K562 (cell line): ENCODE results near the gene SPEM2. TPM values are rescaled to one million over a fixed set of nuclear protein-coding genes. Genes with fewer than 3 reads are reported as not detected.
A peak's percentile ranks its signal among the peaks of the same experiment; 100 is the strongest.

Experiments used
- ATAC-seq: fragments of 200-7000 bp; cut with Tn5 transposase; 3 replicates; pipeline ENCODE4 v1.9.1; 2020; ENCODE audit warnings: moderate library complexity
- BruUV-seq: library from RNA; stranded (reverse); fragments of 400-500 nt; replicated peaks from 2 replicates; lab custom pipeline; 2021; lab: Mats Ljungman, UMichigan
- CTCF ChIA-PET: fragments of 300-600 bp; formaldehyde crosslinking; extraction: SDS; loops from one replicate; lab custom pipeline; 2021; ENCODE audit warnings: low intra/inter-chr PET ratio; lab: Yijun Ruan, JAX
- POLR2A ChIA-PET: fragments of 300-600, 350-650 bp; sonication (Branson Sonifier 250); formaldehyde crosslinking; extraction: SDS; loops from one replicate; lab custom pipeline; 2021; ENCODE audit warnings: antibody characterized with exemption, inconsistent platforms; lab: Yijun Ruan, JAX
- DNase-seq, 4 experiments: peaks; one replicate each; pipeline versions ENCODE4 v3.0.0 to v3.0.0-alpha.2; 2011 to 2018; ENCODE audit warnings: low spot score in 3 of 4, mixed read lengths in 3 of 4; ENCODE audit errors: extremely low read depth in 1 of 4
- FAIRE-seq: peaks from 2 replicates; lab custom pipeline; 2011; peaks lifted over from hg19 to GRCh38; lab: Jason Lieb, UNC
- H2AFZ ChIP-seq: 2 replicates; pipeline ENCODE4 v1.6.0; 2011; ENCODE audit warnings: low read depth, low read length, control low read depth, inconsistent platforms
- H3K27ac ChIP-seq: fragments of 200-600 bp; 3 replicates; pipeline ENCODE4 v1.8.0; 2011; ENCODE audit warnings: low read depth, mild to moderate bottlenecking, control low read depth, inconsistent platforms, low read length, moderate library complexity, mixed read lengths; ENCODE audit errors: extremely low read depth
- H3K27me3 ChIP-seq, 2 experiments: fragments of 300-600 bp in 1 of 2; 2 replicates in 1 of 2; 3 replicates in 1 of 2; pipeline versions ENCODE4 v1.6.0 to v1.8.0; 2011; ENCODE audit warnings: inconsistent platforms in 2 of 2, low read length in 2 of 2, mild to moderate bottlenecking in 1 of 2, mixed read lengths in 1 of 2, moderate library complexity in 1 of 2; ENCODE audit not compliant: control insufficient read depth in 2 of 2, insufficient read depth in 2 of 2
- H3K36me3 ChIP-seq: fragments of 300-600 bp; 3 replicates; pipeline ENCODE4 v1.8.0; 2011; ENCODE audit warnings: mild to moderate bottlenecking, low read length, inconsistent platforms; ENCODE audit not compliant: control insufficient read depth, insufficient read depth
- H3K4me1 ChIP-seq, 2 experiments: fragments of 200-600 bp in 1 of 2; replicated peaks in 1 of 2; 2 replicates in 1 of 2; 3 replicates in 1 of 2; pipeline versions ENCODE4 v1.5.1 to v1.8.0; 2011; ENCODE audit warnings: inconsistent platforms in 2 of 2, low read length in 2 of 2, mild to moderate bottlenecking in 1 of 2, mixed read lengths in 1 of 2, moderate library complexity in 1 of 2; ENCODE audit not compliant: control insufficient read depth in 2 of 2, insufficient read depth in 2 of 2
- H3K4me2 ChIP-seq: 2 replicates; pipeline ENCODE4 v1.6.1; 2011; ENCODE audit warnings: low read length, control low read depth, inconsistent platforms, mixed read lengths; ENCODE audit not compliant: insufficient read depth
- H3K4me3 ChIP-seq: fragments of 200-600 bp; sonication (generic), shearing (Covaris generic); 2 replicates; pipeline ENCODE4 v1.5.1; 2016; ENCODE audit warnings: control low read depth, inconsistent platforms
- H3K79me2 ChIP-seq: fragments of 200-600 bp; 3 replicates; pipeline ENCODE4 v1.8.0; 2011; ENCODE audit warnings: low read length, inconsistent platforms; ENCODE audit not compliant: control insufficient read depth, insufficient read depth
- H3K9ac ChIP-seq, 2 experiments: 2 replicates each; pipeline versions ENCODE4 v1.6.0 to v1.6.1; 2011; ENCODE audit warnings: low read depth in 2 of 2, low read length in 2 of 2, control low read depth in 1 of 2, inconsistent platforms in 1 of 2, mild to moderate bottlenecking in 1 of 2, mixed read lengths in 1 of 2; ENCODE audit not compliant: insufficient read depth in 1 of 2
- H3K9me1 ChIP-seq: one replicate; pipeline ENCODE4 v1.6.0; 2011; ENCODE audit warnings: inconsistent platforms, mild to moderate bottlenecking, low read length, moderate library complexity; ENCODE audit not compliant: control insufficient read depth, insufficient read depth
- H3K9me3 ChIP-seq: replicated peaks from 2 replicates; pipeline ENCODE4 v1.5.1; 2011; ENCODE audit warnings: low read depth, low read length, inconsistent platforms; ENCODE audit not compliant: control insufficient read depth, insufficient read depth
- H4K20me1 ChIP-seq: replicated peaks from 2 replicates; pipeline ENCODE4 v1.6.1; 2011; ENCODE audit warnings: low read length, inconsistent platforms, mixed read lengths; ENCODE audit not compliant: control insufficient read depth, insufficient read depth
- FOS ChIP-seq: IDR thresholded peaks from 3 replicates; pipeline ENCODE4 v1.6.1; 2011; ENCODE audit not compliant: insufficient read length; ENCODE audit errors: extremely low read depth
- IFI16 ChIP-seq: fragments of 250-450 bp; sonication (Bioruptor Pico); IDR thresholded peaks from 2 replicates; pipeline ENCODE4 v2.1.2; 2022; ENCODE audit warnings: mild to moderate bottlenecking, inconsistent platforms
- L3MBTL2 ChIP-seq: fragments of 450-650 bp; IDR thresholded peaks from 2 replicates; pipeline ENCODE4 v1.6.1; 2016; ENCODE audit warnings: mild to moderate bottlenecking, moderate library complexity
- NCOR1 ChIP-seq: fragments of 450-650 bp; IDR thresholded peaks from 2 replicates; pipeline ENCODE4 v1.6.1; 2016; ENCODE audit warnings: mild to moderate bottlenecking, moderate library complexity
- NFIC ChIP-seq: fragments of 450-650 bp; IDR thresholded peaks from 2 replicates; pipeline ENCODE4 v1.6.1; 2017; ENCODE audit warnings: mild to moderate bottlenecking, inconsistent platforms
- PHB ChIP-seq: fragments of 250-450 bp; sonication (Bioruptor Pico); IDR thresholded peaks from 2 replicates; pipeline ENCODE4 v1.5.0; 2021
- PURB ChIP-seq: sonication (generic); formaldehyde crosslinking; IDR thresholded peaks from 2 replicates; pipeline ENCODE4 v1.9.0; 2021; ENCODE audit warnings: low read depth, mild to moderate bottlenecking, missing genetic modification reagents
- RB1 ChIP-seq: fragments of 450-650 bp; IDR thresholded peaks from 2 replicates; pipeline ENCODE4 v1.6.1; 2017; ENCODE audit warnings: low read depth, mild to moderate bottlenecking
- SPI1 ChIP-seq: IDR thresholded peaks from 2 replicates; pipeline ENCODE4 v1.6.1; 2011; ENCODE audit warnings: low read depth, low read length, control low read depth, borderline replicate concordance
- SUPT5H ChIP-seq: fragments of 450-650 bp; IDR thresholded peaks from 2 replicates; pipeline ENCODE4 v1.6.1; 2016
- TAF1 ChIP-seq: IDR thresholded peaks from 2 replicates; pipeline ENCODE4 v1.6.1; 2011; ENCODE audit warnings: mild to moderate bottlenecking, low read length, moderate library complexity; ENCODE audit not compliant: insufficient read depth, control insufficient read depth, severe bottlenecking; ENCODE audit errors: extremely low read depth
- TBP ChIP-seq: optimal IDR thresholded peaks from 2 replicates; pipeline ENCODE3; 2011; ENCODE audit warnings: low read depth, low read length, improper control_type of control experiment
- ZBTB7A ChIP-seq: IDR thresholded peaks from 2 replicates; pipeline ENCODE4 v1.6.1; 2011; ENCODE audit warnings: low read depth, mild to moderate bottlenecking, low read length, moderate library complexity, borderline replicate concordance; ENCODE audit not compliant: control insufficient read depth
- ZNF12 ChIP-seq: sonication (generic); formaldehyde crosslinking; IDR thresholded peaks from 2 replicates; pipeline ENCODE4 v1.4.0; 2020; ENCODE audit warnings: mild to moderate bottlenecking, missing genetic modification reagents
- ZNF174 ChIP-seq: fragments of 250-450 bp; sonication (Bioruptor Pico); IDR thresholded peaks from 2 replicates; pipeline ENCODE4 v1.4.0; 2020; ENCODE audit warnings: mild to moderate bottlenecking
- ZNF408 ChIP-seq: fragments of 250-450 bp; sonication (Bioruptor Pico); IDR thresholded peaks from 2 replicates; pipeline ENCODE4 v1.4.0; 2020; ENCODE audit warnings: low read depth, mild to moderate bottlenecking, moderate library complexity
- ZNF583 ChIP-seq: fragments of 250-450 bp; sonication (Bioruptor Pico); IDR thresholded peaks from 2 replicates; pipeline ENCODE4 v1.4.0; 2020
- WGBS: fragments of 100-300 bp; shearing (Covaris generic); methylation state at CpG from one replicate; pipeline ENCODE4 v1.1.6; 2016; ENCODE audit warnings: low coverage, mixed read lengths; ENCODE audit not compliant: insufficient coverage; ENCODE audit errors: missing lambda C conversion rate; 5-methylcytosine and 5-hydroxymethylcytosine counted together
- in situ Hi-C: fragments of 300-500 bp; cut with MboI; formaldehyde crosslinking; loops from 4 replicates; pipeline ENCODE4 v1.15.0; 2018; ENCODE audit warnings: inconsistent platforms, mixed read lengths
- intact Hi-C: fragments of 100-400 bp; cut with micrococcal nuclease; formaldehyde crosslinking; loops from 2 replicates; pipeline ENCODE4 v1.14.2; 2022
- polyA plus RNA-seq, 8 experiments: library from polyadenylated mRNA; depleted of rRNA in 4 of 8; stranded (reverse) in 5 of 8; unstranded in 3 of 8; fragments of >200 nt; fragmentation: Nextera tagmentation in 2 of 8; fragmentation: Illumina TruSeq in 1 of 8; extraction: Ambion mirVana in 2 of 8; extraction: Trizol in 1 of 8; gene quantifications; 2 replicates each; pipeline versions ENCODE4 v1.2.1 to v1.2.3, GENCODE V29; 2011 to 2014; ENCODE audit warnings: inconsistent platforms in 1 of 8, missing spikeins in 1 of 8
- total RNA-seq, 7 experiments: library from RNA; depleted of rRNA in 6 of 7; stranded (reverse); fragments of >200 nt in 6 of 7; fragmentation: Illumina TruSeq in 2 of 7; extraction: Trizol in 2 of 7; gene quantifications; 2 replicates each; pipeline versions ENCODE4 v1.2.1 to v1.2.3, GENCODE V29; 2011 to 2021; ENCODE audit warnings: low replicate concordance in 1 of 7
- TF ChIP-seq, protein P1 (sequence below): conservative IDR thresholded peaks from 2 replicates; pipeline ENCODE4 v1.6.1; 2011; ENCODE audit warnings: low read depth, mild to moderate bottlenecking, low read length; ENCODE audit not compliant: control insufficient read depth
- TF ChIP-seq, protein P2 (sequence below): sonication (generic); formaldehyde crosslinking; IDR thresholded peaks from 2 replicates; pipeline ENCODE4 v1.8.0; 2022; ENCODE audit warnings: missing genetic modification reagents, mild to moderate bottlenecking, moderate library complexity, borderline replicate concordance

The SPEM2 gene
- total and polyA plus RNA-seq, 9 of the 15 experiments (the other 6 are each of a cell fraction or from before 2014, with no cell fraction given), result not detected

DNA sequence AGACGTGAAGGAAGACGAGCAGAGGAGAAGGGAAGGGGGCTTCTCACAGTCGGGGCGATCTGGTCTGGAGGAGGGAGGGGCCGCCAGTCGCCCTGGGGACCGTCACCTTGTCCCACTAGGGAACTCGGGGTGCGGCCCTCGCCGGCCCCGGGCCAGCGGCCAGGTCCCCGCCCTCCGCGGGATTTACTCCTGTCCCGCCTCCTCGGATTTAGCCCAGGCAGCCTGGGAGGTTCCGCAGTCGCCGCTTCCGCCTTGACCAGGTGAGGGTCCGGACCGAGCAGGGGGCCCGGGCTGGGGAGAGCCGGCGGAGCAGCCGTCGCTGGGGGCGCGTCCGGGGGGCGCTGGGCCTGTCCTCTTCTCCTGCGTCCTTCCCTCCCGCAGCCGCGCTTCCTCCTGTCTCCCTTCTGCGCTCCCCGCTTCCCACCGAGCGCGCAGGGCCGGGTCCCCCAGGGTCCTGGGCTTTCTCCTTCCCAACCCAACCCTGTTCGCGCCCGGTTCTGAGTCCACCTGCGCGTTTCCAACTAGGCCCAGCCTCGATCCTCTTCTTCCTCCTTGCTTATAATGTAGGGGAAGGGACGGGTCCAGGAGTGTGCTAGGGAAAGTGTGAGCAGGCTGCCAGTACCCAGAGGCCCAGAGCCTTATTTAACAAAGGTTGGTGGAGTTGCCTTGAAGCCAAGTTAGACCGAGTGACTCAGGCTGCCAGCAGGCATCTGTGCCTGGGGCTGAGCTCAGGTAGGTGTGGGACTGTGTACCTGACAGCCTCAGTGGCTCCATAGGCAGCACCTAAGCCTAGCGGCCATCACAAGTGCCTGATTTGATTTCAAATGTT, 44.3 kb upstream of the SPEM2 start, which contains the start of gene TNK1:
Gene TNK1 (plus strand): TSS at position 235 of the 829 bp plus-strand sequence. CDS start 1,838 bp downstream, outside the sequence.
- no peaks in the 10 kb centered on the region; the same call in 2 of the 3 replicates for H3K79me2 ChIP-seq
- H3K9ac ChIP-seq, result peak within 1 kb of the TSS; percentile 60 to 90; a peak in 3 of 4 replicates
- H3K27ac ChIP-seq, result no peak within 1 kb of the TSS
- 9% methylated on average over 19 of the region's 52 CpGs for WGBS
- H3K4me3 ChIP-seq, result peak within 1 kb of the TSS; percentile 52
- H3K27me3 ChIP-seq, result no peaks in the 10 kb centered on the region
- peaks cover 8 to 18% of the 10 kb centered on the region in 2 experiments; a peak in 4 of 5 replicates for H3K4me1 ChIP-seq
- peak within 1 kb of the TSS; percentile 68 for H3K4me2 ChIP-seq
- intact Hi-C loops, result no loop called here
- CTCF ChIA-PET, result no interaction called here
- H3K9me3 ChIP-seq, result peaks cover 2% of the 10 kb centered on the region; the same call in 1 of the 2 replicates
- H3K36me3 ChIP-seq, result no peaks in the 10 kb centered on the region
- TSS peak; percentile 65 for BruUV-seq
- no peaks in the 10 kb centered on the region for H4K20me1 ChIP-seq
- FAIRE-seq (no peak), DNase-seq (peak; percentile 62 to 82 (median 76)), ATAC-seq (peak; percentile 91)
- H3K9me1 ChIP-seq, result no peaks in the 10 kb centered on the region
- peak within 1 kb of the TSS; percentile 93 for H2AFZ ChIP-seq
- in situ Hi-C loops, result no loop called here
- POLR2A ChIA-PET, result interaction anchor here (0.5 to 0.9 kb wide), 4 partner anchors 13 to 104 kb away, joined by 3 to 4 read pairs (median 4); no protein-coding TSS in a partner anchor
- TF ChIP-seq NCOR1, result no peak
- no peak for TF ChIP-seq PURB (CRISPR knock-in tag)
- 0 out of 2 replicates have a peak, but pooled peaks have one; percentile 0 for TF ChIP-seq SPI1
- peak; percentile 54 for TF ChIP-seq TBP
- TF ChIP-seq L3MBTL2, result peak; percentile 41; the same call in 1 of the 2 replicates
- peak; percentile 36; the same call in 1 of the 2 replicates for TF ChIP-seq SUPT5H
- peak; percentile 62; the same call in 1 of the 2 replicates for TF ChIP-seq NFIC
- TF ChIP-seq, protein P1, sequence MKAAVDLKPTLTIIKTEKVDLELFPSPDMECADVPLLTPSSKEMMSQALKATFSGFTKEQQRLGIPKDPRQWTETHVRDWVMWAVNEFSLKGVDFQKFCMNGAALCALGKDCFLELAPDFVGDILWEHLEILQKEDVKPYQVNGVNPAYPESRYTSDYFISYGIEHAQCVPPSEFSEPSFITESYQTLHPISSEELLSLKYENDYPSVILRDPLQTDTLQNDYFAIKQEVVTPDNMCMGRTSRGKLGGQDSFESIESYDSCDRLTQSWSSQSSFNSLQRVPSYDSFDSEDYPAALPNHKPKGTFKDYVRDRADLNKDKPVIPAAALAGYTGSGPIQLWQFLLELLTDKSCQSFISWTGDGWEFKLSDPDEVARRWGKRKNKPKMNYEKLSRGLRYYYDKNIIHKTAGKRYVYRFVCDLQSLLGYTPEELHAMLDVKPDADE, result no peak
- TF ChIP-seq IFI16 (CRISPR knock-in tag), result no peak
- no peak for TF ChIP-seq PHB (CRISPR knock-in tag)
- peak; percentile 42; the same call in 1 of the 2 replicates for TF ChIP-seq RB1
- no peak for TF ChIP-seq ZNF583 (CRISPR knock-in tag)
- no peak for TF ChIP-seq ZNF12 (CRISPR knock-in tag)
- TF ChIP-seq, protein P2, sequence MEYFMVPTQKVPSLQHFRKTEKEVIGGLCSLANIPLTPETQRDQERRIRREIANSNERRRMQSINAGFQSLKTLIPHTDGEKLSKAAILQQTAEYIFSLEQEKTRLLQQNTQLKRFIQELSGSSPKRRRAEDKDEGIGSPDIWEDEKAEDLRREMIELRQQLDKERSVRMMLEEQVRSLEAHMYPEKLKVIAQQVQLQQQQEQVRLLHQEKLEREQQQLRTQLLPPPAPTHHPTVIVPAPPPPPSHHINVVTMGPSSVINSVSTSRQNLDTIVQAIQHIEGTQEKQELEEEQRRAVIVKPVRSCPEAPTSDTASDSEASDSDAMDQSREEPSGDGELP (CRISPR knock-in tag), result 0 out of 2 replicates have a peak, but pooled peaks have one; percentile 26
- peak; percentile 61; the same call in 1 of the 2 replicates for TF ChIP-seq ZBTB7A
- TF ChIP-seq TAF1, result peak; percentile 28
- TF ChIP-seq FOS, result no peak
- TF ChIP-seq ZNF408 (CRISPR knock-in tag), result no peak
- no peak for TF ChIP-seq ZNF174
